ENCODE results near the gene SMPD4. TPM values are rescaled to one million over a fixed set of nuclear protein-coding genes. Genes with fewer than 3 reads are reported as not detected.
"Not testable (repeated sequence)": the region's sequence is repeated elsewhere in the genome, so short reads cannot be mapped to it uniquely, and the experiment has no call there.

The SMPD4 gene
- total and polyA plus RNA-seq, 2 of the 4 experiments (the other 2 are of a cell fraction) = 8.6 to 63.0 TPM

- no peak for TF ChIP-seq CEBPB (IDR thresholded peaks at IDR 0.05; ENCODE audit: low read depth, low read length)
- TF ChIP-seq FOS (IDR thresholded peaks at IDR 0.05; ENCODE audit: low read depth, low read length) = no peak
Measured at GRCh38 chr2:130154773-130155765, 26.3 kb downstream of the SMPD4 start (continued).

- H2BK15ac ChIP-seq (ENCODE audit: low read depth, low read length); H4K5ac ChIP-seq (ENCODE audit: low read depth, low read length); H4K8ac ChIP-seq (ENCODE audit: low read depth in 2 of 2, low read length in 2 of 2); H3K4me1 ChIP-seq (ENCODE audit: control insufficient read depth, insufficient read depth, low read length); H3K18ac ChIP-seq (ENCODE audit: low read depth, low read length); H3K23ac ChIP-seq (ENCODE audit: low read depth, low read length); intact Hi-C loops (cut with micrococcal nuclease); BruUV-seq (replicated peaks); H4K20me1 ChIP-seq (ENCODE audit: insufficient read depth, low read length); H3K4ac ChIP-seq (ENCODE audit: low read depth, low read length); CTCF ChIA-PET; H2AK9ac ChIP-seq (replicated peaks; ENCODE audit: low read depth, low read length, poor library complexity); H3K9me1 ChIP-seq (ENCODE audit: insufficient read depth, low read length); dilution Hi-C loops (cut with HindIII; ENCODE audit: low sequenced_read_pairs, unreplicated experiment); H3K27me3 ChIP-seq (ENCODE audit: control insufficient read depth, insufficient read depth, low read length); H2AK5ac ChIP-seq (ENCODE audit: low read depth, low read length); POLR2A ChIA-PET (ENCODE audit: unreplicated experiment); ATAC-seq (ENCODE audit: low read depth); H2BK120ac ChIP-seq (ENCODE audit: low read depth, low read length); H3K9me3 ChIP-seq (ENCODE audit: control insufficient read depth, insufficient read depth, low read length); H2AFZ ChIP-seq (replicated peaks; ENCODE audit: low read length, poor library complexity); H3K4me2 ChIP-seq (ENCODE audit: low read depth, low read length); H4K91ac ChIP-seq (ENCODE audit: insufficient read depth, low read depth, low read length); DNase-seq; H3K79me1 ChIP-seq (ENCODE audit: low read depth in 1 of 2, low read length in 2 of 2); H3K27ac ChIP-seq (ENCODE audit: insufficient read depth, low read length); H2BK5ac ChIP-seq (ENCODE audit: low read depth, low read length, poor library complexity, severe bottlenecking); H3K9ac ChIP-seq (ENCODE audit: low read depth, low read length); H3K56ac ChIP-seq (ENCODE audit: extremely low read depth, insufficient read depth, low read length); H3K14ac ChIP-seq (replicated peaks; ENCODE audit: low read depth, low read length); H2BK20ac ChIP-seq (ENCODE audit: low read depth, low read length); H3K4me3 ChIP-seq (ENCODE audit: insufficient read depth, low read depth, low read length): not testable (repeated sequence)
- 100% methylated on average over 1 of the region's 8 CpGs; no CpG with 5 or more reads in 1 of the 2 experiments for WGBS, 2 experiments (ENCODE audit: extremely low coverage in 2 of 2, insufficient read length in 1 of 2)
- H3K36me3 ChIP-seq (ENCODE audit: control insufficient read depth, insufficient read depth, low read length) = peaks cover 29% of the 10 kb centered on the region; the same call in 1 of the 2 replicates
- in situ Hi-C loops (cut with MboI; ENCODE audit: low sequenced_read_pairs) = loop anchor here (25.0 kb wide), 1 partner anchor 1358 kb away; no protein-coding TSS in a partner anchor
Measured at GRCh38 chr2:130154423-130154770, 27.0 kb downstream of the SMPD4 start.

- POLR2A ChIA-PET (ENCODE audit: unreplicated experiment) = interaction anchor here (0.5 kb wide), 1 partner anchor 15 kb away, joined by 4 read pairs; no protein-coding TSS in a partner anchor
- H3K23ac ChIP-seq (ENCODE audit: low read depth, low read length); H3K27ac ChIP-seq (ENCODE audit: insufficient read depth, low read length); H3K4me3 ChIP-seq (ENCODE audit: insufficient read depth, low read depth, low read length); BruUV-seq (replicated peaks); H3K18ac ChIP-seq (ENCODE audit: low read depth, low read length); H3K27me3 ChIP-seq (ENCODE audit: control insufficient read depth, insufficient read depth, low read length); H2BK15ac ChIP-seq (ENCODE audit: low read depth, low read length); H3K9ac ChIP-seq (ENCODE audit: low read depth, low read length); H4K5ac ChIP-seq (ENCODE audit: low read depth, low read length); H4K20me1 ChIP-seq (ENCODE audit: insufficient read depth, low read length); H2AK5ac ChIP-seq (ENCODE audit: low read depth, low read length); H4K8ac ChIP-seq (ENCODE audit: low read depth in 2 of 2, low read length in 2 of 2); DNase-seq; H4K91ac ChIP-seq (ENCODE audit: insufficient read depth, low read depth, low read length); H2BK20ac ChIP-seq (ENCODE audit: low read depth, low read length); H2AFZ ChIP-seq (replicated peaks; ENCODE audit: low read length, poor library complexity); H3K4ac ChIP-seq (ENCODE audit: low read depth, low read length); H2BK120ac ChIP-seq (ENCODE audit: low read depth, low read length); H3K56ac ChIP-seq (ENCODE audit: extremely low read depth, insufficient read depth, low read length); H2BK5ac ChIP-seq (ENCODE audit: low read depth, low read length, poor library complexity, severe bottlenecking); H3K4me1 ChIP-seq (ENCODE audit: control insufficient read depth, insufficient read depth, low read length); H3K9me3 ChIP-seq (ENCODE audit: control insufficient read depth, insufficient read depth, low read length); H3K4me2 ChIP-seq (ENCODE audit: low read depth, low read length); CTCF ChIA-PET; H3K14ac ChIP-seq (replicated peaks; ENCODE audit: low read depth, low read length); dilution Hi-C loops (cut with HindIII; ENCODE audit: low sequenced_read_pairs, unreplicated experiment); H3K9me1 ChIP-seq (ENCODE audit: insufficient read depth, low read length); H2AK9ac ChIP-seq (replicated peaks; ENCODE audit: low read depth, low read length, poor library complexity); ATAC-seq (ENCODE audit: low read depth); intact Hi-C loops (cut with micrococcal nuclease); H3K79me1 ChIP-seq (ENCODE audit: low read depth in 1 of 2, low read length in 2 of 2): not testable (repeated sequence)
- in situ Hi-C loops (cut with MboI; ENCODE audit: low sequenced_read_pairs) = loop anchor here (25.0 kb wide), 1 partner anchor 1358 kb away; no protein-coding TSS in a partner anchor
- WGBS, 2 experiments (ENCODE audit: extremely low coverage in 2 of 2, insufficient read length in 1 of 2) = no CpG with 5 or more reads among the region's 23 CpGs
- peaks cover 28% of the 10 kb centered on the region; the same call in 1 of the 2 replicates for H3K36me3 ChIP-seq (ENCODE audit: control insufficient read depth, insufficient read depth, low read length)
Measured at GRCh38 chr2:130153721-130154422, 27.5 kb downstream of the SMPD4 start.

Measured in IMR-90 (cell line).